Loucy (cell line): ENCODE results near the gene NEK6.
A peak's percentile ranks its signal among the peaks of the same experiment; 100 is the strongest.

ENCODE experiments used
- H2AFZ ChIP-seq: fragments of 200-600 bp; sonication (generic); 2 replicates; pipeline ENCODE4 v1.6.0; 2016; ENCODE audit warnings: antibody characterized with exemption, mild to moderate bottlenecking, low read length, moderate library complexity
- H3F3A ChIP-seq: fragments of 200-600 bp; 2 replicates; pipeline ENCODE4 v1.6.0; 2016; ENCODE audit warnings: antibody characterized with exemption, low read depth, mild to moderate bottlenecking
- H3K27me3 ChIP-seq: fragments of 200-600 bp; sonication (generic); 2 replicates; pipeline ENCODE4 v1.6.1; 2014; ENCODE audit warnings: low read length, mild to moderate bottlenecking; ENCODE audit not compliant: insufficient read depth, poor library complexity, severe bottlenecking
- H3K36me3 ChIP-seq: fragments of 200-600 bp; sonication (generic); 2 replicates; pipeline ENCODE4 v1.6.1; 2016; ENCODE audit warnings: low read length; ENCODE audit not compliant: insufficient read depth
- H3K4me1 ChIP-seq: fragments of 200-600 bp; sonication (generic); 2 replicates; pipeline ENCODE4 v1.5.1; 2014; ENCODE audit warnings: low read length, mild to moderate bottlenecking; ENCODE audit not compliant: insufficient read depth, poor library complexity, severe bottlenecking
- H3K4me2 ChIP-seq: fragments of 200-600 bp; sonication (generic); 2 replicates; pipeline ENCODE4 v1.6.0; 2014; ENCODE audit warnings: antibody characterized with exemption, low read length, low read depth, mild to moderate bottlenecking; ENCODE audit not compliant: poor library complexity, severe bottlenecking
- H3K4me3 ChIP-seq: fragments of 200-600 bp; sonication (generic); 2 replicates; pipeline ENCODE4 v1.5.1; 2014; ENCODE audit warnings: low read length, mild to moderate bottlenecking, mixed read lengths; ENCODE audit not compliant: poor library complexity, severe bottlenecking
- H3K79me2 ChIP-seq: fragments of 200-600 bp; sonication (generic); 2 replicates; pipeline ENCODE4 v1.6.1; 2014; ENCODE audit warnings: low read length; ENCODE audit not compliant: insufficient read depth
- H3K9ac ChIP-seq: fragments of 200-600 bp; sonication (generic); 2 replicates; pipeline ENCODE4 v1.6.0; 2014; ENCODE audit warnings: mild to moderate bottlenecking, low read depth, low read length, moderate library complexity; ENCODE audit not compliant: poor library complexity, severe bottlenecking
- H3K9me2 ChIP-seq: fragments of 200-600 bp; sonication (generic); replicated peaks from 2 replicates; pipeline ENCODE4 v1.6.1; 2016; ENCODE audit warnings: low read depth, low read length, mixed read lengths
- H3K9me3 ChIP-seq: fragments of 200-600 bp; sonication (generic); 2 replicates; pipeline ENCODE4 v1.6.1; 2014; ENCODE audit warnings: mild to moderate bottlenecking, antibody characterized with exemption, low read length, low read depth; ENCODE audit not compliant: insufficient read depth
- H4K20me1 ChIP-seq: fragments of 200-600 bp; sonication (generic); 2 replicates; pipeline ENCODE4 v1.6.0; 2014; ENCODE audit warnings: antibody characterized with exemption, low read length, mild to moderate bottlenecking; ENCODE audit not compliant: insufficient read depth, poor library complexity, severe bottlenecking
- CTCF ChIP-seq: fragments of 200-600 bp; sonication (generic); conservative IDR thresholded peaks from 2 replicates; pipeline ENCODE4 v1.5.1; 2014; ENCODE audit warnings: mild to moderate bottlenecking, antibody characterized with exemption, low read length
- EZH2phosphoT487 ChIP-seq: fragments of 200-600 bp; IDR thresholded peaks from 2 replicates; pipeline ENCODE4 v1.6.1; 2018; ENCODE audit warnings: antibody characterized with exemption, mild to moderate bottlenecking, moderate library complexity, borderline replicate concordance

Gene NEK6

GRCh38 chr9:124395826-124396225, 138.1 kb downstream of the NEK6 start:
- Histone ChIP-seq H3K79me2 (peaks cover 92% of the 10 kb centered on the region), H4K20me1 (peaks cover 13% of the 10 kb centered on the region), H3K27me3 (no peaks in the 10 kb centered on the region), H3K36me3 (peaks cover 32% of the 10 kb centered on the region; the same call in 1 of the 2 replicates), H3K9ac (no peak overlapping the region), H2AFZ (no peak overlapping the region), H3F3A (no peaks in the 10 kb centered on the region), H3K4me3 (no peak overlapping the region), H3K4me1 (peaks cover 24% of the 10 kb centered on the region), H3K4me2 (no peak overlapping the region), H3K9me3 (no peaks in the 10 kb centered on the region), H3K9me2 (no peaks in the 10 kb centered on the region)
- TF ChIP-seq CTCF (no peak), EZH2phosphoT487 (no peak)

GRCh38 chr9:124398191-124398935, 140.6 kb downstream of the NEK6 start:
- no peak for TF ChIP-seq EZH2phosphoT487
- TF ChIP-seq CTCF: no peak
- Histone ChIP-seq H3F3A (no peaks in the 10 kb centered on the region), H3K79me2 (peaks cover 85% of the 10 kb centered on the region), H3K9me3 (no peaks in the 10 kb centered on the region), H3K27me3 (no peaks in the 10 kb centered on the region), H3K4me1 (peaks cover 24% of the 10 kb centered on the region), H3K4me2 (no peak overlapping the region), H3K9me2 (no peaks in the 10 kb centered on the region), H3K36me3 (peaks cover 50% of the 10 kb centered on the region; the same call in 1 of the 2 replicates), H2AFZ (no peak overlapping the region), H3K9ac (no peak overlapping the region), H3K4me3 (no peak overlapping the region), H4K20me1 (peaks cover 14% of the 10 kb centered on the region)

- peaks cover 53% of the 10 kb centered on the region; the same call in 1 of the 2 replicates for H3K36me3 ChIP-seq
- no peaks in the 10 kb centered on the region for H3K9me2 ChIP-seq
- no peak overlapping the region for H3K4me3 ChIP-seq
- H3K79me2 ChIP-seq: peaks cover 77% of the 10 kb centered on the region
- H3K9me3 ChIP-seq: no peaks in the 10 kb centered on the region
- no peak for TF ChIP-seq CTCF
- no peak overlapping the region for H2AFZ ChIP-seq
- H4K20me1 ChIP-seq: peaks cover 14% of the 10 kb centered on the region
- H3K9ac ChIP-seq: peak overlapping the region; percentile 1
- peak overlapping the region; percentile 31 for H3K4me2 ChIP-seq
- peaks cover 20% of the 10 kb centered on the region for H3K4me1 ChIP-seq
- no peaks in the 10 kb centered on the region for H3F3A ChIP-seq
- no peaks in the 10 kb centered on the region for H3K27me3 ChIP-seq
Observed at GRCh38 chr9:124399323-124399967, 141.7 kb downstream of the NEK6 start.
